HL-60 (cell line): Measurements from ENCODE around the gene TPRKB.
A peak's percentile ranks its signal among the peaks of the same experiment; 100 is the strongest.

Experiments used
- DNase-seq, 2 experiments: peaks; one replicate each; pipeline ENCODE4 v3.0.0-alpha.2; 2010 to 2020; ENCODE audit warnings: low read depth in 1 of 2, low spot score in 1 of 2
- H3K27ac ChIP-seq: fragments of 250-450 bp; sonication (Bioruptor Pico); replicated peaks from 2 replicates; pipeline ENCODE4 v1.5.1; 2020; ENCODE audit warnings: mild to moderate bottlenecking, moderate library complexity
- H3K27me3 ChIP-seq: fragments of 250-450 bp; sonication (Bioruptor Pico); 2 replicates; pipeline ENCODE4 v1.5.1; 2021; ENCODE audit warnings: mild to moderate bottlenecking, moderate library complexity; ENCODE audit not compliant: insufficient read depth, poor library complexity, severe bottlenecking
- H3K4me3 ChIP-seq: replicated peaks from 2 replicates; pipeline ENCODE4 v1.5.1; 2011; ENCODE audit warnings: mild to moderate bottlenecking, control low read depth, low read length; ENCODE audit not compliant: insufficient read depth
- CTCF ChIP-seq: IDR thresholded peaks from one replicate; pipeline ENCODE4 v1.5.1; 2011; ENCODE audit warnings: low read length, control low read depth, inconsistent platforms; ENCODE audit not compliant: insufficient read depth
- GABPA ChIP-seq: IDR thresholded peaks from 2 replicates; pipeline ENCODE4 v1.6.1; 2012; ENCODE audit warnings: low read depth
- POLR2AphosphoS5 ChIP-seq: IDR thresholded peaks from 2 replicates; pipeline ENCODE4 v1.6.1; 2012; ENCODE audit warnings: low read depth
- REST ChIP-seq: IDR thresholded peaks from 2 replicates; pipeline ENCODE4 v1.6.1; 2012; ENCODE audit warnings: low read depth; ENCODE audit not compliant: insufficient replicate concordance
- SPI1 ChIP-seq: IDR thresholded peaks from 2 replicates; pipeline ENCODE4 v1.6.1; 2012; ENCODE audit warnings: low read depth, mild to moderate bottlenecking, borderline replicate concordance

The TPRKB gene

GRCh38 chr2:73749314-73749713 lies 12.2 kb upstream of the TPRKB start:
- peak in 1 of 2 experiments; percentile 37 for DNase-seq
- no peaks in the 10 kb centered on the region for H3K27me3 ChIP-seq
- H3K4me3 ChIP-seq = no peak overlapping the region
- no peak overlapping the region for H3K27ac ChIP-seq
- no peak for TF ChIP-seq CTCF
- TF ChIP-seq SPI1 = no peak
- no peak for TF ChIP-seq POLR2AphosphoS5
- no peak for TF ChIP-seq REST
- no peak for TF ChIP-seq GABPA

- Histone ChIP-seq H3K27me3 (no peaks in the 10 kb centered on the region), H3K4me3 (no peak overlapping the region), H3K27ac (no peak overlapping the region)
- no peak for DNase-seq
- TF ChIP-seq GABPA (no peak), REST (no peak), POLR2AphosphoS5 (no peak), CTCF (no peak), SPI1 (no peak)
These were observed 9.7 kb upstream of the TPRKB start for GRCh38 chr2:73746877-73747208.

GRCh38 chr2:73746015-73746876 lies 9.1 kb upstream of the TPRKB start:
- TF ChIP-seq CTCF (no peak), POLR2AphosphoS5 (no peak), REST (no peak), GABPA (no peak), SPI1 (no peak)
- Histone ChIP-seq H3K4me3 (no peak overlapping the region), H3K27me3 (no peaks in the 10 kb centered on the region), H3K27ac (no peak overlapping the region)
- no peak for DNase-seq
